ENCODE measurements around the gene C1orf210.

DNA sequence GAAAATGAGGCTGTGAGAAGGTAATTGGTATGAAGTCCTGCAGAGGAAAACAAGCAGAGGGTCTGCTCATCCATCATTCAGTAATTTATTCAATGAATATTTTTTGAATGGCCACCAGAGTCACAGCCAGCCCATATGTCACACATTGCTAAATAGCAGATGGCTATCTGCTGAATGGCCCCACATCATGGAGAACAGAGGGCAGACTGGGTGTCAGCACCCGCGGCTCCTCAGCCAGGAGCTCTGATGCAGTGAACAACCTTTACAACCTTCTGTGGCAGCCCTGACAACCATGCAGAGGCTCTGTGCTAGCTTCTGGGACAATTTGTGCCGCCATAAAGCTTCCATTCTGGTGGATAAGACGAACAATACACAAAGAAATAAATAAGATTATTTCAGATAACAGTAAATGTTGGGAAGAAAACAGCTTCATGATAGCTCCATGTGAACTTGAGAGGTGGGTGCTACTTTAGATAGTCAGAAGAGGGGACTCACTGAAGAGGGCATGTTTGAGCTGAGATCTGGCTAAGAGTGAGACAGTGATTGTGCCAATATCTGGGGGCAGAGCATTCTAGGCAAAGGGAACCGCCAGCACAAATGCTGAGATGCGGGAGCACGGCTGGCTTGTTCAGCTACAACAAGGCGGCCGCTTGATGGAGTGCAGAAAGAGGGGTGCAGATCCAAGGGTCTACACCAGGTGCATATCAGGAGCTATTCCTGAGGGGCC, 2.8 kb upstream of the C1orf210 start:
- TF ChIP-seq, protein P1, sequence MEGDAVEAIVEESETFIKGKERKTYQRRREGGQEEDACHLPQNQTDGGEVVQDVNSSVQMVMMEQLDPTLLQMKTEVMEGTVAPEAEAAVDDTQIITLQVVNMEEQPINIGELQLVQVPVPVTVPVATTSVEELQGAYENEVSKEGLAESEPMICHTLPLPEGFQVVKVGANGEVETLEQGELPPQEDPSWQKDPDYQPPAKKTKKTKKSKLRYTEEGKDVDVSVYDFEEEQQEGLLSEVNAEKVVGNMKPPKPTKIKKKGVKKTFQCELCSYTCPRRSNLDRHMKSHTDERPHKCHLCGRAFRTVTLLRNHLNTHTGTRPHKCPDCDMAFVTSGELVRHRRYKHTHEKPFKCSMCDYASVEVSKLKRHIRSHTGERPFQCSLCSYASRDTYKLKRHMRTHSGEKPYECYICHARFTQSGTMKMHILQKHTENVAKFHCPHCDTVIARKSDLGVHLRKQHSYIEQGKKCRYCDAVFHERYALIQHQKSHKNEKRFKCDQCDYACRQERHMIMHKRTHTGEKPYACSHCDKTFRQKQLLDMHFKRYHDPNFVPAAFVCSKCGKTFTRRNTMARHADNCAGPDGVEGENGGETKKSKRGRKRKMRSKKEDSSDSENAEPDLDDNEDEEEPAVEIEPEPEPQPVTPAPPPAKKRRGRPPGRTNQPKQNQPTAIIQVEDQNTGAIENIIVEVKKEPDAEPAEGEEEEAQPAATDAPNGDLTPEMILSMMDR (conservative IDR thresholded peaks at IDR 0.05), result no peak
- no peak for TF ChIP-seq ZFX (IDR thresholded peaks at IDR 0.05)

Data from C4-2B (cell line).